Measurements from ENCODE around the gene OR2AT4.
"Not testable (repeated sequence)": the region's sequence is repeated elsewhere in the genome, so short reads cannot be mapped to it uniquely, and the experiment has no call there.

Gene OR2AT4

GRCh38 chr11:75103380-75104026 is 6.8 kb upstream of the OR2AT4 start:
- peak; percentile 48 for DNase-seq (ENCODE audit: low read depth)
- H3K4me3 ChIP-seq (ENCODE audit: low read length), result no peak overlapping the region
- TF ChIP-seq CTCF (conservative IDR thresholded peaks at IDR 0.05; ENCODE audit: low read length), result no peak; the same call in 1 of the 2 replicates

GRCh38 chr11:75101424-75102128 is 4.9 kb upstream of the OR2AT4 start:
- TF ChIP-seq CTCF (conservative IDR thresholded peaks at IDR 0.05; ENCODE audit: low read length), result no peak
- no peak overlapping the region for H3K4me3 ChIP-seq (ENCODE audit: low read length)

GRCh38 chr11:75100314-75100713 is 3.6 kb upstream of the OR2AT4 start:
- peak; percentile 30 for DNase-seq (ENCODE audit: low read depth)
- H3K4me3 ChIP-seq (ENCODE audit: low read length), result no peak overlapping the region
- TF ChIP-seq CTCF (conservative IDR thresholded peaks at IDR 0.05; ENCODE audit: low read length), result no peak

More at GRCh38 chr11:75101424-75102128, 4.9 kb upstream of the OR2AT4 start:
- DNase-seq (ENCODE audit: low read depth), result no peak

- no peak overlapping the region for H3K4me3 ChIP-seq (ENCODE audit: low read length)
- no peak for DNase-seq (ENCODE audit: low read depth)
- TF ChIP-seq CTCF (conservative IDR thresholded peaks at IDR 0.05; ENCODE audit: low read length), result no peak
These were observed 3.0 kb upstream of the OR2AT4 start for GRCh38 chr11:75099635-75100034.

GRCh38 chr11:75098835-75099439 is 2.3 kb upstream of the OR2AT4 start:
- not testable (repeated sequence) for H3K4me3 ChIP-seq (ENCODE audit: low read length); DNase-seq (ENCODE audit: low read depth)

GRCh38 chr11:75098181-75098580 is 1.5 kb upstream of the OR2AT4 start:
- DNase-seq (ENCODE audit: low read depth); H3K4me3 ChIP-seq (ENCODE audit: low read length): not testable (repeated sequence)

- no peak for DNase-seq (ENCODE audit: low read depth)
- no peak overlapping the region for H3K4me3 ChIP-seq (ENCODE audit: low read length)
- no peak for TF ChIP-seq CTCF (conservative IDR thresholded peaks at IDR 0.05; ENCODE audit: low read length)
These were observed 489 bp upstream of the OR2AT4 start for GRCh38 chr11:75097173-75097557.

- not testable (repeated sequence) for H3K4me3 ChIP-seq (ENCODE audit: low read length); DNase-seq (ENCODE audit: low read depth)
These were observed 2.3 kb downstream of the OR2AT4 start for GRCh38 chr11:75094382-75094781.
